ENCODE data around the gene ATP2A3.

Gene ATP2A3

DNA sequence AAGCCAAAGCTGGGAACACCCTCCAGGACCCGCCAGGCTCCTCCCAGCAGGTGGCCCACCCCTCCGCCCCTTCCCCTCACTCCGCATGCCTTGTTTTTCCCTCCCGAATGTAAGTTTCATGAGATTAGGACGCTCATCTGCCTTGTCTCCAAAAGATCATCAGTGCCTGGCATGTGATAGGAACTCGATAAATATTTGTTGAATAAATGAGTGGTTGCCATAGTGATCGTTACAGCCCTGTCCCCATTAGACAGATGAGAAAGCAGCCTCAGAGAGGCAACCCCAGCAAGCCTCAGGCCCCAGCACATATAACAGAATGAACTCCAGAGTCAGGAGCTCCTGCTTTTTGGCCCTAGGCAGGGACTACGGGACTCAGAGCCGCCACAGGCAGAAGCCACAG lies 76.4 kb downstream of the ATP2A3 start:
- no peak for DNase-seq

- DNase-seq, result no peak
Observed at GRCh38 chr17:3887394-3887793, 76.8 kb downstream of the ATP2A3 start.

DNA sequence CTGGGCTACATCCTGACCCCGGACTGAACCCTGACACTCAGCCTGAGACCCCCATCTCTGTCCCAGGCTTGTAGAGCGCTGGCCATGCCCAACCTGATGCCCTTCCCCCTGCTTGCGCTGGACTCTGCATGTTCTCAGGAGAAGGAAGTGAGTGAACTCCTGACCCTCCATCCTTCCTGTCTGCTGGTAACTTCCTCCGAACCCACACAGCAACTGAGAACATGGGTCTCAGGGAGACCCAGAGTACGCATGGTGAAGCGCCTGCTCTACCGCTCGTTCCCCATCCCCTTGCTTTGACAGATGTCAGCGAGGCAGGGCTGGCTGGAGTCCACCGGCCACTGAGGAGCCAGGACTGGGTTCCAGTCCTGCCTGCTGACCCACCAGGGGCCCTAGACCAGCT lies 77.5 kb downstream of the ATP2A3 start:
- DNase-seq, result no peak

DNA sequence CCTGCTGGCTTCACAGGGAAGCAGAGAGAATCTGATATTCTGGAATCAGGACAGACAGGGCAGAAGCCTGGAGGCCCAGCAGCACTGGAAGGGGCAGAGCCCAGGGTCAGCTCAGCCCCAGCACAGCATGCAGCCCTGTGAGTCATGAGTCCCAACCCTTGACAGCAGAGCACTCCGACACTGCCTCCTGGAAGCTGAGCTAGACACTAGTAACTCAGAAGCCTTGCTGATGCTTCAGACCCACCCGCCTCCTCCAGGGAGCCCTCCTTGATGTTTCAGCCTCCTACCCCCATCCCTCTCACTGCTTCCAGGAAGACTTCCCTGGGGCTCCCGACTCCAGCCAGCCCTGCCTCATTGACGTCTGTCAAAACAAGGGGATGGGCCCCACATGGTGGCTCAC lies 78.3 kb downstream of the ATP2A3 start:
- DNase-seq, result no peak

DNA sequence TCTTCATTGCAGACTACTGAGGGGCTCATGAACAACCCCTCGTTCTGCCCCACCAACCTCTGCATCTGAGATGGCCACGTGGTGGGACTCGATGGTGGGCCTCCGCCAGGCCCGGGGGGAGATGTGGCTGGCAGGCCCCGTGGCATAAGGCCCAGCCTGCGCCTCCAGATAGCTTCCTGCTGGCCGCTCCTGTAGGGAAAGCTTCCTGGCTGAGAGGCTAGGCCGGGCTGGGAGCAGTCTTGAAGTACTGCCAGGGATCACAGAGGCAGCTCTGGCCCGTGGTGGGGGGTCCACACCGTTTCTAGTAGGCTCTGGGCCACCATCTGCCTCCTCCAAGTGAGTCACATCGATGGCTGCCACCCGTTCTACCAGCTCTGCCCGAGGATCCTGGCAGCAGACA lies 79.0 kb downstream of the ATP2A3 start:
- no peak for DNase-seq

GRCh38 chr17:3884188-3884587 lies 80.0 kb downstream of the ATP2A3 start:
- no peak for DNase-seq

DNA sequence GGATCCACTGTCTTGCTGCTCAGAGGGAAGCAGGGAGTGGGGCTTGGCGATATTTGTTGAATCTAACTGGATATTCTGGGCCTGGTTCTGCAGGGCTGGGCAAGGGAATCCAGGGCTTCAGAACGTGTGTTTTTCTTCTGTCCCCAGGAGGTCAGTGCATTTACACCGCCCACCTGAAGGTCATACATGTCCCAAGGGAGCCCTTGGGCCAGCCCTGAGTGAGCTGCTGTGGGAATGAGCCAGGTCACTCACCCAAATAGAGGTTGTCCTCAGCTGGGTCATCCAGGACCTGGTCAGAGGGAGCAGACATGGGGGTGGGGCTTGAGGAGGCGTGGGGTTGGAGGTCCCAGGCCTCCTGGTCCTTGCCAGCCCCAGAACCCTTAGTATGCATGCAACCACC lies 82.0 kb downstream of the ATP2A3 start:
- no peak for DNase-seq

DNA sequence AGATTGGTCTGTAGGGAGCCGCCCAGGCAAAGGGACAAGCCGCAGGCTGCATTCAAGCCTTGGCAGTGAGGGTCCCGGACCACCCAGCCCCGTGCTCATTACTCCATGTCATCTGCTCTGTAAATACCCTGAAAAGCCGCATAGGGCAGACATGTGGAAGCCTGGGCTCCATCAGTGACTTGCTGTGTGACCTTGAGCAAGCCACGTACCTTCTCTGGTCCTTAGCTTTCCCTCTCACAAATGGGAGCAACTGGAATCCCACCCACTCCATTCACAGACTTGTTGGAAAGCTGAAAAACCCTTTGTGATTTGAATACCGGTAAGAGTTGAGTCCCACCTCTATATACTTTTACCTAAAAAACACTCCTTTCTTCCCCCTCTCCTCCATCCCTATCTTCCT lies 83.3 kb downstream of the ATP2A3 start:
- DNase-seq, result no peak

- DNase-seq, result no peak
Observed at GRCh38 chr17:3879591-3880417, 84.4 kb downstream of the ATP2A3 start.

- DNase-seq, result no peak
Observed at GRCh38 chr17:3879186-3879585, 85.1 kb downstream of the ATP2A3 start.

DNA sequence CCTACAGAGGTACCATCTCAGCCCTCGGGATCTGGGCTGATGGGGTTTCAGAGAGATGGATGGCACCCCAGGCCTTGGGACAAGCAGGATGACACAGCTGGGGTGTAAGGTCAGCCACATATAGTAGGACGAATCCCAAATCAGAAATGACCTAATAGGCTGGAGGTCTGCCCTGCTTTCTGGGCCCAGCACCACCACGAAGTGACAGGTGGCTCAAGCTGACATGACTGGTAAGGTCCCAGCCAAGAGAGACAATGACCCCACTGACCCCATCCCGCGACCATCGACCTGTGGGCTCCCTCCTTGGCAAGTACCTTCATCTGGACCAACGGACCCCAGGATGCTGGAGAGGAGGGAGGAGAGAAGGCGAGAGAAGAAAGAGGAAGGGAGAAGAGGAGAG lies 87.0 kb downstream of the ATP2A3 start:
- no peak for DNase-seq

DNA sequence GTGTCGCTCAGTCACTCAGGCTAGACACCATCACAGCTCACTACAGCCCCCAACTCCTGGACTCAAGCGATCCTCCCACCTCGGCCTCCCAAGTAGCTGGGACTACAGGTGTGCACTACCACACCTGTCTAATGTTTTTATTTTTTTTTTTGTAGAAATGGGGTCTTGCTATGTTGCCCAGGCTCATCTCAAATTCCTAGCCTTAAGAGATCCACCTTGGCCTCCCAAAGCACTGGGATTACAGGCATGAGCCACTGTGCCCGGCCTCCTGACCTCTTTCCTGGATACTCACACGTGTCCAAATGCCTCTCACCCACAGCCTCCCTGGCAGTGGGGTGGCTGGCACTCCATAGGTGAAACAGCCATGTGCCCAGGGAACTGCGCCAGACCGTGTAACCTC lies 88.9 kb downstream of the ATP2A3 start:
- DNase-seq, result no peak

All from NCI-H1436 (cell line).